Parathyroid adenoma (tissue), 2 donors: Measurements from ENCODE around the gene MEGF9.

ENCODE experiments used
- H2AFZ ChIP-seq: fragments of 300-600 bp; sonication (generic); one replicate; pipeline ENCODE4 v1.7.0; 2017; ENCODE audit warnings: antibody characterized with exemption, mild to moderate bottlenecking
- H3K27ac ChIP-seq: fragments of 300-600 bp; sonication (generic); one replicate; pipeline ENCODE4 v1.7.0; 2017
- H3K27me3 ChIP-seq: fragments of 300-600 bp; sonication (generic); one replicate; pipeline ENCODE4 v1.7.0; 2017; ENCODE audit warnings: low read length; ENCODE audit not compliant: control insufficient read depth, insufficient read depth
- H3K36me3 ChIP-seq: fragments of 300-600 bp; sonication (generic); one replicate; pipeline ENCODE4 v1.7.0; 2017; ENCODE audit warnings: low read length; ENCODE audit not compliant: control insufficient read depth, insufficient read depth
- H3K4me1 ChIP-seq: fragments of 300-600 bp; sonication (generic); one replicate; pipeline ENCODE4 v1.7.0; 2017; ENCODE audit warnings: control low read depth
- H3K4me2 ChIP-seq: fragments of 300-600 bp; sonication (generic); one replicate; pipeline ENCODE4 v1.7.0; 2017; ENCODE audit warnings: low read length
- H3K4me3 ChIP-seq: fragments of 300-600 bp; sonication (generic); one replicate; pipeline ENCODE4 v1.7.0; 2017; ENCODE audit warnings: low read depth, low read length
- H3K79me2 ChIP-seq: fragments of 300-600 bp; sonication (generic); one replicate; pipeline ENCODE4 v1.7.0; 2017; ENCODE audit warnings: control low read depth
- H3K9ac ChIP-seq: fragments of 300-600 bp; sonication (generic); one replicate; pipeline ENCODE4 v1.7.0; 2017; ENCODE audit warnings: mild to moderate bottlenecking
- H3K9me3 ChIP-seq: fragments of 300-600 bp; sonication (generic); one replicate; pipeline ENCODE4 v1.7.0; 2017; ENCODE audit warnings: low read length; ENCODE audit not compliant: control insufficient read depth
- CTCF ChIP-seq: fragments of 300-600 bp; sonication (generic); IDR thresholded peaks from one replicate; pipeline ENCODE4 v1.7.0; 2017; ENCODE audit warnings: antibody characterized with exemption, mild to moderate bottlenecking
- donor health status: primary hyperparathyroidism.

Gene MEGF9

GRCh38 chr9:120568816-120569215 is 145.5 kb downstream of the MEGF9 start:
- no peaks in the 10 kb centered on the region for H3K36me3 ChIP-seq

GRCh38 chr9:120567874-120568273 is 146.4 kb downstream of the MEGF9 start:
- Histone ChIP-seq H2AFZ (no peak overlapping the region), H3K9me3 (no peaks in the 10 kb centered on the region), H3K4me2 (no peak overlapping the region), H3K4me3 (no peak overlapping the region), H3K27ac (no peak overlapping the region), H3K36me3 (no peaks in the 10 kb centered on the region), H3K9ac (no peak overlapping the region), H3K79me2 (no peaks in the 10 kb centered on the region), H3K4me1 (no peaks in the 10 kb centered on the region), H3K27me3 (no peaks in the 10 kb centered on the region)
- no peak for TF ChIP-seq CTCF

More at GRCh38 chr9:120568816-120569215, 145.5 kb downstream of the MEGF9 start:
- Histone ChIP-seq H3K9me3 (no peaks in the 10 kb centered on the region), H3K27me3 (no peaks in the 10 kb centered on the region), H3K79me2 (no peaks in the 10 kb centered on the region), H3K4me3 (no peak overlapping the region), H3K27ac (no peak overlapping the region), H3K4me2 (no peak overlapping the region), H3K9ac (no peak overlapping the region), H3K4me1 (no peaks in the 10 kb centered on the region), H2AFZ (no peak overlapping the region)
- no peak for TF ChIP-seq CTCF

GRCh38 chr9:120567081-120567480 is 147.2 kb downstream of the MEGF9 start:
- no peak for TF ChIP-seq CTCF
- Histone ChIP-seq H3K9me3 (no peaks in the 10 kb centered on the region), H3K36me3 (no peaks in the 10 kb centered on the region), H3K4me1 (no peaks in the 10 kb centered on the region), H3K9ac (no peak overlapping the region), H3K4me2 (no peak overlapping the region), H2AFZ (no peak overlapping the region), H3K27ac (no peak overlapping the region), H3K4me3 (no peak overlapping the region), H3K27me3 (no peaks in the 10 kb centered on the region), H3K79me2 (no peaks in the 10 kb centered on the region)

GRCh38 chr9:120564589-120564988 is 149.7 kb downstream of the MEGF9 start:
- no peak overlapping the region for H2AFZ ChIP-seq
- H3K9ac ChIP-seq: no peak overlapping the region
- no peaks in the 10 kb centered on the region for H3K9me3 ChIP-seq
- no peaks in the 10 kb centered on the region for H3K36me3 ChIP-seq
- no peaks in the 10 kb centered on the region for H3K4me1 ChIP-seq
- no peak overlapping the region for H3K4me3 ChIP-seq
- no peak overlapping the region for H3K27ac ChIP-seq
- H3K27me3 ChIP-seq: no peaks in the 10 kb centered on the region
- no peak for TF ChIP-seq CTCF
- H3K4me2 ChIP-seq: no peak overlapping the region
- no peaks in the 10 kb centered on the region for H3K79me2 ChIP-seq

GRCh38 chr9:120562861-120563443 is 151.3 kb downstream of the MEGF9 start:
- no peak for TF ChIP-seq CTCF
- Histone ChIP-seq H3K27me3 (no peaks in the 10 kb centered on the region), H3K4me1 (no peaks in the 10 kb centered on the region), H3K27ac (no peak overlapping the region), H3K4me3 (no peak overlapping the region), H3K4me2 (no peak overlapping the region), H3K9me3 (no peaks in the 10 kb centered on the region), H3K36me3 (no peaks in the 10 kb centered on the region), H3K9ac (no peak overlapping the region), H2AFZ (no peak overlapping the region), H3K79me2 (no peaks in the 10 kb centered on the region)
